GM18951 (cell line): ENCODE results near the gene ST6GAL2.

ENCODE experiments used
- POLR2A ChIP-seq: IDR thresholded peaks from 4 replicates; pipeline ENCODE4 v1.6.1; 2011; ENCODE audit warnings: mild to moderate bottlenecking; ENCODE audit not compliant: insufficient read length, insufficient read depth; ENCODE audit errors: extremely low read depth
- in situ Hi-C: fragments of 300-500 bp; cut with MboI; formaldehyde crosslinking; loops from one replicate; pipeline ENCODE4 v1.12.0; 2022; ENCODE audit warnings: low sequenced_read_pairs, mixed read lengths, inconsistent platforms; ENCODE audit not compliant: unreplicated experiment

Gene ST6GAL2

DNA sequence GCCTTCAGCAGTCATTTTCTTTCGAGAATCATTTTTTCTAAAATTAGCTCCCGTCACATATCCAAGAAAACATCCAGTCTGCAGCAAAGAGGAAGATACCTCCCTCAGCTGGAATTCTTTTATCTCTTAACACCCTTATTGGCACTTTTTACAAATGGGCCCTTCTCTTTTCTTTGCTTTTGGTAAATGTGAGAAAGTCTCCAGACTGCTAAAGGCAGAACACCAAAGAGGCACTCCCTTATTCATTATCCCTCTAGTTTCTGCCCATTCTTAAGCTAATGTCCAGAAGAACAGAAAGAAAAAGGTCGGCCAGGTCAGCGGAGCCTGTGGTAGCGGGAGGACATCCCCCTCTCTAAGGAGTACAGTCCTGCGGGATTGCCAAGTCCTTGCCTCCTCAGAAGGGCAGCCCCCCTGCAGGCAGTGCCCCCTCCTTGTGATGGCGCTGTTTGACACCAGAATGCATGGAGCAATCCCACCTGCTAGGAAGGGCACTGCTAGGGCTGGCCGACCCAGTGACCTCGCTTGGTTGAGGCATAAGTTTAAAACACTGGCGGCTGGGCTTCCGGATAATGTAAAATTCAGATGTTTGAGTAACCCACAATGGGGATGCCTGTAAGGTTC lies 34.0 kb downstream of the ST6GAL2 start:
- in situ Hi-C loops: no loop called here
- no peak for TF ChIP-seq POLR2A

DNA sequence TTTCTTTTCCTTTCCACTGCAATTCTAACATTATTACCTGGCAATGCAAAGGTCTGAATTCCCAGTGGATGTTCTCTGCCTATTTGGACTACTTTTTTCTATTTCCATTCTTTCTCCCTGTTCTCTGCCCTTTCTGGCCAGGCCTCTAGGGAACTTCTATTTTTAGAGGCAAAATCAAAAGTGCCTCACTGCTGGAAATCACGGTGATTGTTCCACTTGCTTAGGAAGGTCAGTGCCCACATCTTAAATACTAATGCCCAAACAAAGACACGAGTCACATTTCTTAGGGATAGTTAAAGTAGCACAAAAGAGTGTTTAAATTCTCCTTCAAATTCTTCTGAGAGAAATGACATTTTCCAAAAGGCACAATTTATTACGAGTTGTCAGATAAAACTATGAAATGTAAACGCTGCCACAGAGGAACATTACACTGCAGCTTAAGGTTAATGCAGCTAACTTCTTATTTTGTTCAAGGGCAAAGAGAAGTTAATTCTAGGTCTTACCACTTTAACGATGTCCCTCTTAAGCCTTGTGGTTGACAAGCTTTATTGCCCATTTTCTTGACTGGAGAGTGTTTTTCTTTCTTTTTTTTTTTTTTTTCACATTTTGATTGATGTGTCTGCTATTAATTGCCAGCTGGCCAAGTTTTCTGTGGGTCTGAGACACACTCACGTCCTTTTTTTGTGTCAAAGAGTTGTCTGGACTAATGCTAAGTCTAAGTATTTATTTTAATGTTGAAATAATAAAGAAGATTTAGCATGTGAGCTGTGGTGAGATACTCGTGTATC lies 34.7 kb downstream of the ST6GAL2 start:
- TF ChIP-seq POLR2A: no peak
- in situ Hi-C loops: no loop called here

DNA sequence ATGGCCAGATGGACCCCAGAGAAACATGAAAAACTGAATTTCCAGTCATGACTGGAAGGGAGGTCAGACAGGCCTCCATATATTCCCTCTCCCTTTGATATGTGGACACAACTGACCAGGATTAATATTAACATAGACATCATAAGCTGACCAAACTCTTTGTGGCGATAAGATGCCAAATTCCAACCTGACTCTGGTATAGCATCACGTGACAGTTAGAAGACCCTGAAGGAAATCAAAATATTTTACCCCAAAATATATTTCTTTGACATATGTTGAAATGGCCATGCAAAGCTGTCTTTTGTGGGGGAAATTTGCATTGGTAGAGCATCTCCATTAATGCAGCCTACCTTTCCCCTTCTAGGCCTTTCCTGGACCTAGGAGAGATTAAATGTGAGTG lies 36.7 kb downstream of the ST6GAL2 start:
- in situ Hi-C loops: no loop called here
- no peak for TF ChIP-seq POLR2A

DNA sequence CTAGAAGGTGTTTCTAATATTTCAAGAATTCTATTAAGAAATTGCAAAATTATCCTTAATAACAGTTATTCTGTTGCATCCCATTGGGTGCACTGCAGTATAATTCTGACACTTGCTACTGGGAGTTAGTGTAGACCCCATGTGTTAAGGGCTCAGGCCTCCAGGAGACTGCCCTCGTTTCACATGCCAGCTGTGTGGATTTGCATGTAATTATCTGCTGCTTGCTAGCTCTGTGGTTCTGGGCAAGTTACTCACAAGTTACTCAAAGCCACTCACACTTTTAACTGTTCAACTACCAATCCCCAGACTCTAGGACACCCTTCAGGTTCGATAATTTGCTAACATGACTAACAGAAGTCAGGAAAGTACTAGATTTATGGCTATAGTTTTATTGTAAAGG lies 38.6 kb downstream of the ST6GAL2 start:
- in situ Hi-C loops: no loop called here
- no peak for TF ChIP-seq POLR2A

DNA sequence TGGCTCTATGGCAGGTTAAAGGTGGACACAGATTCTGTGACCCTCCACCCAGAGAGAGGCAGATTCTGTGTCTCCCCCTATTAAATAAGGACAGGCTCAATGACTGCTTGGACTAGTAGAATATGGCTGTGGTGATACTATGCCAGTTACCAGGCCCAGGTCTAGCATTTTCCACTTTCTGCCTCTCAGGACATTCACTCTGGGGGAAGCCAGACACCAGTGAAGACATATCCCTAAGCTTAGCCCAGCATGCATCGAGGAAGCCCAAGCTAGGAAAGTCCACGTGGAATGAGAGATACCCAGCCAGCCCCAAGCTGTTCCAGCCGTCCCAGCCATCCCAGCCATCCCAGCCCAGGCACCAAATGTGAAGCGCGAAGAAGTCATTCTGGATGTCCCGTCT lies 40.3 kb downstream of the ST6GAL2 start:
- TF ChIP-seq POLR2A: no peak
- in situ Hi-C loops: no loop called here

DNA sequence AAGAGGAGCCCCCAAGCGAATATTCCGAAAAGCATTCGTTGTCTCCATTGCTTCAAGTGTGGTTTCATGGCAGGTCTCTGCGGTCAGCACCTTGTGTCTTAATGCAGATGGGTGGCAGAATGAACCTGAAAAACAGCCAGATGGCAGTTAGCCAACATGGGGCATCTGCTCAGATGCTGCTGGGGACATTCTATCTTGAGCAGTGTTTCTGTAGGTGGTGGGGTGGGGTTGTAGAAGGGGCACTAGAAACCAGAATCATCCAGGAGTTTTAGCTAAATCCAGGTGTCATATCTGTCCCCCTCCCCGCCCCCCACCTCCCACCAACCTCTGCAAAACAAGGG lies 42.1 kb downstream of the ST6GAL2 start:
- TF ChIP-seq POLR2A: no peak
- in situ Hi-C loops: no loop called here

DNA sequence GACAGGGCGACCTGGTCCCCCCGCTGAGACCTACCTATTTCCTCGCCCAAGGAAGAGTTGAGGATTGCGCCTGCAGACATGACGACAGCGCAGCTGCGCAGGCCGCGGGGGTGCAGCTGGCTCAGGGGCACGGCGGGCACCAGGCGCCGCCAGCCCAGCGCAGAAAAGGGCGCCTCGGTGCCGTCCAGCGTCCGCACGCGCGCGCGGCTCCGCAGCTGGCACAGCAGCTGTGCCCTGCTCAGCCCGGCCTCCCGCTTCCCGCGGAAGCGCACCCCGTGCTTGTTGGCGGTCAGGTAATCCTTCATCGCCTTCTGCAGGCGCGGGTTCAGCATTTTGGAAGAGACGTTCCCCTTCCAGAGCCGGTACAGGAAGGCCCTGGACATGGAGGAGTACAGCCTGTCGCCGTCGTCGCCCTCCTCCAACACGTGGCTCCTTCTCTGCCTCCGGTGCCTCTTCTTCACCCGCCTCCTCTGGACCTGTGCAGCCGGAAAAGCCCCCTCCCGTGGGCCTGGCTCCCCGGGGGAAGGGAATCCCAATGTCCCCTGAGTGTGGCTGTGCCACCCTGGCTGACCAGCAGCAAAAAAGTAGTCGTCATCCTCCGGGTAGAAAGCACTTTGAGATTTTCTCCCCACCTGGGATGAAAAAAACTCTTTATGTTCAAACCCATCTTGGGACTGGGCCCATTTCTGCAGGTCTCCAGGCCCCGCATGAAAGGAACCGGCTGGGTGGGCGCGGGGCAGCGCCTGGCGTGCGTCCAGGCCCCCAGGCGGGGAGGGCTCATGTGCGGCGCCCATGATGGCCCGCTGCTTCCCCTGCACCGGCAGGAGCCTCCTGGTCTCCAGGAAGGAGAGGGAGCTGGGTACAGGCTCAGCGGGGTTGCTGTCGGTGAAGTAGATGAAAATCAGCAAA lies 42.7 kb downstream of the ST6GAL2 start:
- in situ Hi-C loops: no loop called here
- TF ChIP-seq POLR2A: no peak

DNA sequence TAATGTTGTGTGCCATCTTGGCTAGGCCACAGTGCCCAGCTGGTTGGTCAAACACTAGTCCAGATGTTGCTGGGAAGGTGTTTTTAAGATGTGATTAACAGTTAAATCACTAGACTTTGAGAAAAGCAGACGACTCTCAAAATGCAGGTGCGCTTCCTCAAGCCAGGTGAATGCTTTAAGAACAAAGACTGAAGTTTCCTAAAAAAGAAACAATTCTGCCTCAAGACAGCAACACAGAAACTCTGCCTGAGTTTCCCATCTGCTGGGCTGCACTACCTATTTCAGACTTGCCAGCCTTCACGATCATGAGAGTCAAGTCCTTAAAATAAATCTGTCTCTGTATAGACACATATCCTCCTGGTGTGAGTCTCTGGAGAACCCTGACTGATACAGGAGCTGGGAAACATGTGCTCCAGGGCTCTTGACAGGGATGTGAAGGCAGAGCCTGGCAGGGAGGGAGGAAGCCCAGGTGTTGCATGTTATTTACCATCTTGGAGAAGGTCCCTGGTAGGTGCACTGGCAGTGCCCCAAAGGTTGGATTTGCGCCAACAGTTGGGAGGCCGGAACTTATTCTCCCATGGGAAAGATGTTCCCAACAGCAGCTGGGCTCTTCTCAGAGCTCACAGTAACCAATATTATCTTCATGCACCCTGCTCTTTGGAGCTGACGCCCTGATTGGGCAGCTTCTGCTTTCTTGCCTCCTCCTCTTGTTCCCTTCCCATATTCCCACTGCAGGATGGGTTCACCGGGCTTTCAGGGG lies 43.9 kb downstream of the ST6GAL2 start:
- in situ Hi-C loops: no loop called here
- TF ChIP-seq POLR2A: no peak

DNA sequence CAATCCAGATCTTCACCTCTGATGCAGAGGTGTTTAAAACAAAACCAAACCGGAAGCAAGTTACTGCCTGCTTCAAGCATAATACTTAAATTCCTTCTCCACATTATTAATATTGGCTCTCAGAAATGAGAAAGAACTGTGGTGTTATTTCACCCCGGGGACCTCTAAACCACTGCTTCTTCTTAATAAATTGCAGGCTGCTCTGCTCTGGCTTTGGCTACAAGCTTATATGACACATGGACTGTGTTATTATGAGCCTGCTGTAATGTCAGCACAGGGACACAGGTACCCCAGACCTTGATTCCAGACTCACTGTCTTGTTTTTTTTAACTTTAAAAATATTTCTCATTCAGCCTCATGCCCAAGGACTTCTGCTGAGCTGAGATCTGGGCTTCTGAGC lies 45.1 kb downstream of the ST6GAL2 start:
- TF ChIP-seq POLR2A: no peak
- in situ Hi-C loops: no loop called here

DNA sequence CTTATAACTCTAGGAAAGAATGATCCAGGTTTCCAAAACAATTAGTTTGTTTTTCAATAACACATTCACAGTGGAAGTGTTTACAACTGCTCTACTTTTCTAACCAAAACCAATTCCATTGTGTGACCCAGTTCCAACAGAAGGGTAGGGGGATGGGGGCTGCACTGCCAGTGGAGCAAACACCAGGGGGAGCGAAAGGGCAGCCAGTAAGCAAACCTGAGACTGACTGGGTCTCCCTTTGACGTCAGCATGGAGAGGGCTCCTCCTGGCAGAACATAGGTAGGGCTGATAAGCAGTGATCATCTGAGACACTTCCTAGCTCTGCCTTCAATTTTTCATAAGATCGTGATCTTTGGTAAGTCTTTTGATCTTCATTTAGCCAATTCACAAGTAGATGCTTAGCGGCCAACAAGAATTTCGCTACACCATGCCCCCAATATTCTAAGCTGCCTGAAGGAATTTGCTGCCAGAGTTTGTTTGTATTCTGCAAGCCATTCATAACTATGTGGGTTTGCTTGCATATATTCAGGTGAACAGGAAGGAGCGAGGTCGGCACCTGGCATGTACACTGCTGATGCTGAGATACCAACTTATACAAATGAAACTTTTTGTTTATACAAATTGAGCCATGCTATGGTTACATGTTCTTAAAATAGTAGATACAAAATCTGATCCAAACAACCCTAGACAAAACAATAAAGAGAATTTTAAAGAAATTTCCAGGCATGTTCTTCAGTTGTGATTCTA lies 45.9 kb downstream of the ST6GAL2 start:
- in situ Hi-C loops: no loop called here
- TF ChIP-seq POLR2A: no peak

DNA sequence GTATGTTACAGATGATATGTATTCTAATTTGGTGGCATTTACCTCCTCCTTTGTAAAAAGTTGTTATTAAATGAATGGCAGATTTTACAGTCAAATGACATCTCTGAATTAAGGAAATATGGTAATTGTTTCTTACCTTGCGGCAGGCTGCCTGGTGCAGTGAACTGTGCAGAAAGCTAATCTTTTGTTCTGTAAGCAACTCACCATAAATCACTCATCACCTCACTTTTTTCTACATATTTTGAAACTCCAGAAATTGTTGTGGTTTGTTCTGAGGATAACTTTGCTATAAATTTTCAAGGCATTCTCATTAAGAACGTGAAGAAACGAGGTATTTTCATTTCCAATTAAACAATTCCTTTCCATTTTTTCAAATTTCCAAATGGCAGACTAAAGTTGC lies 52.7 kb downstream of the ST6GAL2 start:
- in situ Hi-C loops: no loop called here
- no peak for TF ChIP-seq POLR2A

DNA sequence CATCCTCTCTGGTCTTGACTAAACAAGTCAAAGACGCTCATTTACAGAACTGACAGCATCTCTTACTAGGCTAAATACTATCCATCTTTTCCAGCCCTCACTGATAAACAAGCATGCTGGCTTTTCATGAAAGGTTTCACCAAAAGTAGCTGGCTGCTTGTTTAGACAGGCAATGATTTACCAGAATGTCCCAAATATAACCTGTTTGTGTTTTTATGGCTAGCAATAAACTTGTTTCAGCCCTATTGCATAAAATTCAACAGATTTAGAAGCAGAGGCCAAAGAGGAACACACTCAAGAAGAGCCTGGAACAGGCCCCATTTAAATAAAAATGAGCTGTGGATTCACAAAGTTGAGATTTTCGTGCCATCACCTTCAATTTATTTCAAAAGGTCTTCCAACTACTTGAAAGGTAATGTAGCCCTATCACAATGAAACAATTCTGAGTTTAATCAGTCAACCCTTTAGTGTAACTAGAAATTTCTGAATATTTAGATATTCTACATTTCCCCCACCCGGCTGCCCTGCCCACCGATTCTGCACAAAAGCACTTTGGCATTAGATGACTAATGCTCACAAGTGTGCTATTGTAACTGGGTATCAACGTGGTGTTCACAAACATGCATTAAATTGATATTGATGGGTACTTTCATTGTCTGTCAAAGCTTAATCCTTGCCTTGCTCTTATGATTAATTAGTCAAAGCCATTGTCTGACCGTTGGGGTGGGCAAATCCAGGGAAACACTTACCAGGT lies 54.0 kb downstream of the ST6GAL2 start:
- in situ Hi-C loops: no loop called here
- TF ChIP-seq POLR2A: no peak
